SU-DHL-6 (cell line): ENCODE results near the gene CHD6.

Experiments used
- H2AFZ ChIP-seq: fragments of 200-600 bp; sonication (generic); 2 replicates; pipeline ENCODE4 v1.6.1; 2014; ENCODE audit warnings: low read depth, mild to moderate bottlenecking, moderate library complexity, mixed read lengths, antibody characterized with exemption, low read length; ENCODE audit not compliant: severe bottlenecking
- H3F3A ChIP-seq: fragments of 200-600 bp; shearing (Covaris generic); 2 replicates; pipeline ENCODE4 v1.6.0; 2016; ENCODE audit warnings: antibody characterized with exemption, mild to moderate bottlenecking; ENCODE audit not compliant: insufficient read depth
- H3K27ac ChIP-seq: fragments of 200-600 bp; sonication (generic); 2 replicates; pipeline ENCODE4 v1.5.1; 2016; ENCODE audit warnings: low read depth, mild to moderate bottlenecking, low read length, moderate library complexity, mixed read lengths
- H3K27me3 ChIP-seq: fragments of 200-600 bp; sonication (generic), shearing (Covaris generic); 2 replicates; pipeline ENCODE4 v1.6.0; 2014; ENCODE audit warnings: mild to moderate bottlenecking, low read length
- H3K36me3 ChIP-seq: fragments of 200-600 bp; sonication (generic); 2 replicates; pipeline ENCODE4 v1.6.1; 2014; ENCODE audit warnings: mild to moderate bottlenecking, low read length, mixed read lengths
- H3K4me2 ChIP-seq: fragments of 300-600, 200-600 bp; shearing (Covaris generic), sonication (generic); 2 replicates; pipeline ENCODE4 v1.6.0; 2014; ENCODE audit warnings: low read length, low read depth, mild to moderate bottlenecking; ENCODE audit not compliant: poor library complexity, severe bottlenecking
- H3K4me3 ChIP-seq: fragments of 200-600 bp; sonication (generic); 2 replicates; pipeline ENCODE4 v1.5.1; 2014; ENCODE audit warnings: antibody characterized with exemption, low read length, mild to moderate bottlenecking, mixed read lengths; ENCODE audit not compliant: insufficient read depth, poor library complexity, severe bottlenecking
- H3K79me2 ChIP-seq: fragments of 200-600 bp; sonication (generic); 2 replicates; pipeline ENCODE4 v1.6.1; 2014; ENCODE audit warnings: mild to moderate bottlenecking, low read length, moderate library complexity; ENCODE audit not compliant: insufficient read depth
- H3K9ac ChIP-seq: fragments of 200-600 bp; sonication (generic); 2 replicates; pipeline ENCODE4 v1.7.0; 2014; ENCODE audit warnings: mild to moderate bottlenecking, low read length
- H3K9me2 ChIP-seq: fragments of 200-600 bp; sonication (generic); replicated peaks from 2 replicates; pipeline ENCODE4 v1.6.1; 2014; ENCODE audit warnings: low read length; ENCODE audit not compliant: insufficient read depth
- H3K9me3 ChIP-seq: fragments of 200-600 bp; sonication (generic); 2 replicates; pipeline ENCODE4 v1.6.1; 2014; ENCODE audit warnings: low read length, mixed read lengths; ENCODE audit not compliant: insufficient read depth
- H4K20me1 ChIP-seq: fragments of 200-600 bp; sonication (generic); 2 replicates; pipeline ENCODE4 v1.6.1; 2014; ENCODE audit warnings: low read depth, mild to moderate bottlenecking, antibody characterized with exemption, low read length, moderate library complexity, mixed read lengths
- EZH2phosphoT487 ChIP-seq: fragments of 200-600 bp; sonication (generic), shearing (Covaris generic); conservative IDR thresholded peaks from 2 replicates; pipeline ENCODE4 v1.6.1; 2018; ENCODE audit warnings: mild to moderate bottlenecking, antibody characterized with exemption, low read length, moderate library complexity, mixed read lengths
- TF ChIP-seq, protein P1 (sequence below): fragments of 200-600 bp; sonication (generic); IDR thresholded peaks from one replicate; pipeline ENCODE4 v1.5.1; 2017; ENCODE audit warnings: antibody characterized with exemption, mild to moderate bottlenecking, low read length, moderate library complexity; ENCODE audit not compliant: insufficient read depth, poor library complexity, severe bottlenecking

CHD6 gene

DNA sequence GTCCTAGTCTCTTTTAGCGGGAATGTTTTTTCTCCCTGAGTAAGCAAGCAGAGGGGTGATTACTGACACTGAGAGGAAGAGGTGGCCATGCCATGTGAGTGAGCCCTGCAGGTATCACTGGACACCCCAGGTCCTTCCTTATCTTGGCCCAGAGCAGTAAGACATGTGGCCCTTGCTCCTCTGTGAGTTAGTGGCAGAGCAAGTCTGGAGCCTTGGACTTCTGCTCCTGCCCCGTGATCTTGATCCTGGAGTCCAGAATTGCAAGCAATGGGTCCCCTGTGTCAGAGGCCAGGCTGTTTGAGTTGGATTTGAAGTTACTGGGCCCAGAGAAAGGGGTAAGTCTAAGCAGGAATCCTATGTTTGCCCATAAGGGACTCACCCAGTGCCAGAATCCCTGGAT lies 159.4 kb downstream of the CHD6 start:
- H2AFZ ChIP-seq = no peak overlapping the region
- no peaks in the 10 kb centered on the region for H3K79me2 ChIP-seq
- H3K9me3 ChIP-seq = no peaks in the 10 kb centered on the region
- TF ChIP-seq EZH2phosphoT487 = no peak
- TF ChIP-seq, protein P1, sequence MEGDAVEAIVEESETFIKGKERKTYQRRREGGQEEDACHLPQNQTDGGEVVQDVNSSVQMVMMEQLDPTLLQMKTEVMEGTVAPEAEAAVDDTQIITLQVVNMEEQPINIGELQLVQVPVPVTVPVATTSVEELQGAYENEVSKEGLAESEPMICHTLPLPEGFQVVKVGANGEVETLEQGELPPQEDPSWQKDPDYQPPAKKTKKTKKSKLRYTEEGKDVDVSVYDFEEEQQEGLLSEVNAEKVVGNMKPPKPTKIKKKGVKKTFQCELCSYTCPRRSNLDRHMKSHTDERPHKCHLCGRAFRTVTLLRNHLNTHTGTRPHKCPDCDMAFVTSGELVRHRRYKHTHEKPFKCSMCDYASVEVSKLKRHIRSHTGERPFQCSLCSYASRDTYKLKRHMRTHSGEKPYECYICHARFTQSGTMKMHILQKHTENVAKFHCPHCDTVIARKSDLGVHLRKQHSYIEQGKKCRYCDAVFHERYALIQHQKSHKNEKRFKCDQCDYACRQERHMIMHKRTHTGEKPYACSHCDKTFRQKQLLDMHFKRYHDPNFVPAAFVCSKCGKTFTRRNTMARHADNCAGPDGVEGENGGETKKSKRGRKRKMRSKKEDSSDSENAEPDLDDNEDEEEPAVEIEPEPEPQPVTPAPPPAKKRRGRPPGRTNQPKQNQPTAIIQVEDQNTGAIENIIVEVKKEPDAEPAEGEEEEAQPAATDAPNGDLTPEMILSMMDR = no peak
- H3K36me3 ChIP-seq = no peaks in the 10 kb centered on the region
- no peak overlapping the region for H3K4me2 ChIP-seq
- H3K9ac ChIP-seq = no peak overlapping the region
- no peaks in the 10 kb centered on the region for H4K20me1 ChIP-seq
- no peak overlapping the region for H3K4me3 ChIP-seq
- no peaks in the 10 kb centered on the region for H3K27me3 ChIP-seq
- H3K27ac ChIP-seq = no peak overlapping the region
- H3F3A ChIP-seq = no peaks in the 10 kb centered on the region
- H3K9me2 ChIP-seq = no peaks in the 10 kb centered on the region

DNA sequence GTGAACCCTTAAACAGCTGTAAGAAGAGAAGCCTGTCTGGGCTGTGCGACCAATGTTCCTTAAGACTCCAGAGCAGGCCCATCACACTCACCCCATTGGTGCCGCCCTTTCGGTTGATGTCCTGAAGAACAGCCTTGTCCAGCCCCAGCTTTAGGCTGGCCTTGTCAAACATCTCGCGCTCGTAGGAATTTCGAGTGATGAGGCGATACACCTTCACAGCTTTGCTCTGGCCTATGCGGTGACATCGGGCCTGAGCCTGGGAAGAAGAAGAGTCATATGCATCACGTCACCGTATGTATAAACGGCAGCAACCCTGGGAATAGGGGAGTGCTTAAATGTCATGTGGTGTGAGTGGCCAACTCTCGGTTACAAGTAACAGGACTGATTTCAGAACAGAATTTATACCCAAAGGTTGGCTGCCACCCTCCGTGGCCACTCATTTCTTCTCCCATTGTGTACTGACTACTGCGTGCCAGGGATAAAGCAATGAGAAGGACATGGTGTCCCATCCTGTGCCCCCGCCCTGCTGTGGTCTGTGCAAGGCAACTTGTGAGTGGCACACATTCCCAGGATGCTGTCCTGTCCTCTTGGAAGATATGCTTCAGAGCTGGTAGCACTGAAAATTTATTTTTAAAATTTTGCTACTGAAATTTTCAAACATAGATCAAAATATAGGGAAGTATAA lies 160.9 kb downstream of the CHD6 start:
- H3K27me3 ChIP-seq = no peaks in the 10 kb centered on the region
- H3K9ac ChIP-seq = no peak overlapping the region
- H3K79me2 ChIP-seq = no peaks in the 10 kb centered on the region
- no peak for TF ChIP-seq EZH2phosphoT487
- TF ChIP-seq, protein P1 = no peak
- no peak overlapping the region for H2AFZ ChIP-seq
- H4K20me1 ChIP-seq = no peaks in the 10 kb centered on the region
- no peaks in the 10 kb centered on the region for H3K36me3 ChIP-seq
- no peak overlapping the region for H3K4me2 ChIP-seq
- H3K9me3 ChIP-seq = no peaks in the 10 kb centered on the region
- H3K4me3 ChIP-seq = no peak overlapping the region
- no peaks in the 10 kb centered on the region for H3K9me2 ChIP-seq
- H3K27ac ChIP-seq = no peak overlapping the region
- no peaks in the 10 kb centered on the region for H3F3A ChIP-seq

DNA sequence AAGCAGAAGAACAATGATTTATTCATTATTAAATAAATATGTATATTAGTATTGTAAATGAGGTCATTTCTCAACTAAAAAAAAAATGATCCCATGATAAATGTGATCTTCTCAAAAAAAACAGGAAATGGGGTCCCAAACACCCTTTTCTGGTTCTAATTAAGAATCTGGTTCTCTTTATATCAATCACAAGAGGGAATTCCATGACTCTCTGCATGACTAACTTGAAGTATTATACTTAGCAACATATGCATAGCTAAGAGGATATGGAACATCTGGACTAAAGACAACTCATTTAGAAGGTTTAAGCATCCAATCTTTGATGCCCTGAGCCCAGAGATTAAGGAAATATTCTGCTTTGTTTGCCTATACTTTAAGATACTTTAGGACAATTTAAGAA lies 161.8 kb downstream of the CHD6 start:
- no peak overlapping the region for H3K4me3 ChIP-seq
- H3K4me2 ChIP-seq = no peak overlapping the region
- H3K9ac ChIP-seq = no peak overlapping the region
- no peaks in the 10 kb centered on the region for H3F3A ChIP-seq
- no peaks in the 10 kb centered on the region for H3K9me2 ChIP-seq
- TF ChIP-seq, protein P1 = no peak
- TF ChIP-seq EZH2phosphoT487 = no peak
- no peaks in the 10 kb centered on the region for H3K27me3 ChIP-seq
- no peak overlapping the region for H3K27ac ChIP-seq
- no peaks in the 10 kb centered on the region for H3K79me2 ChIP-seq
- no peaks in the 10 kb centered on the region for H3K9me3 ChIP-seq
- H4K20me1 ChIP-seq = no peaks in the 10 kb centered on the region
- H3K36me3 ChIP-seq = no peaks in the 10 kb centered on the region
- no peak overlapping the region for H2AFZ ChIP-seq
